GM11168 (cell line): ENCODE results near the gene PRKCH.

Source experiments
- in situ Hi-C: fragments of 300-500 bp; cut with MboI; formaldehyde crosslinking; loops from one replicate; pipeline ENCODE4 v1.12.0; 2022; ENCODE audit warnings: low sequenced_read_pairs; ENCODE audit not compliant: unreplicated experiment

PRKCH gene

GRCh38 chr14:61321385-61322010, at the start of gene PRKCH:
TSS of gene PRKCH (plus strand) at chr14:61321579. CDS start at chr14:61322102, 523 bp downstream.
- in situ Hi-C loops = loop anchor here (25.0 kb wide), 1 partner anchor 116 kb away; no protein-coding TSS in a partner anchor

- in situ Hi-C loops = no loop called here
Measured at GRCh38 chr14:61277232-61277631, 44.1 kb upstream of the PRKCH start.

GRCh38 chr14:61277784-61278183, 43.6 kb upstream of the PRKCH start:
- in situ Hi-C loops = no loop called here

- in situ Hi-C loops = no loop called here
Measured at GRCh38 chr14:61279082-61279481, 42.3 kb upstream of the PRKCH start.

GRCh38 chr14:61280092-61280525, 41.3 kb upstream of the PRKCH start:
- in situ Hi-C loops = no loop called here

- in situ Hi-C loops = no loop called here
Measured at GRCh38 chr14:61280526-61281185, 40.7 kb upstream of the PRKCH start.

GRCh38 chr14:61281186-61281947, 40.0 kb upstream of the PRKCH start, which contains the start of gene TMEM30B:
TSS of gene TMEM30B (minus strand) at chr14:61281338. CDS start at chr14:61281147, 191 bp downstream.
- in situ Hi-C loops = no loop called here

- in situ Hi-C loops = no loop called here
Measured at GRCh38 chr14:61281948-61282275, 39.5 kb upstream of the PRKCH start.

- in situ Hi-C loops = no loop called here
Measured at GRCh38 chr14:61282746-61283145, 38.6 kb upstream of the PRKCH start.

- in situ Hi-C loops = no loop called here
Measured at GRCh38 chr14:61284001-61284400, 37.4 kb upstream of the PRKCH start.

- in situ Hi-C loops = no loop called here
Measured at GRCh38 chr14:61285364-61285763, 36.0 kb upstream of the PRKCH start.

- in situ Hi-C loops = no loop called here
Measured at GRCh38 chr14:61287196-61287595, 34.2 kb upstream of the PRKCH start.

GRCh38 chr14:61288228-61288627, 33.2 kb upstream of the PRKCH start:
- in situ Hi-C loops = no loop called here

- in situ Hi-C loops = no loop called here
Measured at GRCh38 chr14:61288720-61289119, 32.7 kb upstream of the PRKCH start.

- in situ Hi-C loops = loop anchor here (10.0 kb wide), 1 partner anchor 534 kb away; no protein-coding TSS in a partner anchor
Measured at GRCh38 chr14:61290701-61291100, 30.7 kb upstream of the PRKCH start.

GRCh38 chr14:61296151-61296550, 25.2 kb upstream of the PRKCH start:
- in situ Hi-C loops = loop anchor here (10.0 kb wide), 1 partner anchor 529 kb away; no protein-coding TSS in a partner anchor

- in situ Hi-C loops = loop anchor here (10.0 kb wide), 1 partner anchor 528 kb away; no protein-coding TSS in a partner anchor
Measured at GRCh38 chr14:61296719-61297502, 24.5 kb upstream of the PRKCH start.

GRCh38 chr14:61297581-61297980, 23.8 kb upstream of the PRKCH start:
- in situ Hi-C loops = loop anchor here (10.0 kb wide), 1 partner anchor 527 kb away; no protein-coding TSS in a partner anchor

GRCh38 chr14:61298824-61299223, 22.6 kb upstream of the PRKCH start:
- in situ Hi-C loops = loop anchor here (10.0 kb wide), 1 partner anchor 526 kb away; no protein-coding TSS in a partner anchor

- in situ Hi-C loops = loop anchor here (25.0 kb wide), 1 partner anchor 137 kb away; no protein-coding TSS in a partner anchor
Measured at GRCh38 chr14:61300209-61300608, 21.2 kb upstream of the PRKCH start.
